Measurements from ENCODE around the gene ABCC1.

ABCC1 gene

DNA sequence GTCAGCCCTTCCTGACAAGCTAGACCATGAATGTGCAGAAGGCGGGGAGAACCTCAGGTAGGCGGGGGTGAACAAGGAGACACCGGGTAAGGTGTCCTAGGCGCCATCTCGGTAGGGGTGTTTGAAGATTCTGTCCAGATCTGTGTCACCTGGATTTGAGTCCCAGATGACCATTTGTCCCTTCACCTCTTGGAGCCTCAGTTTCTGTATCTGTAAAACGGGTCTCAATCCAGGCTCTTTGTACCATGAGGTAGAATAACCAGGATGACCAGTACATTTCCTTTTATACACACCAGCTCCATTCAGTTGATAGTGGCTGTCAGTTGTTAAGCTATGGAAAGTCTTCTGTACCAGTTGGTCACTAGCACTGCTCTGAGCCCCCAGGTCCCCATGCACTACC lies 187.2 kb downstream of the ABCC1 start:
- H3K9me3 ChIP-seq (ENCODE audit: insufficient read depth, low read length), result no peaks in the 10 kb centered on the region

GRCh38 chr16:16137110-16137509 lies 187.7 kb downstream of the ABCC1 start:
- Histone ChIP-seq H3K27ac (ENCODE audit: low read depth, low read length) (no peak overlapping the region), H3K4me3 (ENCODE audit: insufficient read depth, low read length, poor library complexity, severe bottlenecking) (no peak overlapping the region), H3K27me3 (ENCODE audit: low read length) (no peaks in the 10 kb centered on the region), H3K9ac (ENCODE audit: low read length) (no peak overlapping the region), H4K20me1 (ENCODE audit: low read depth, low read length) (no peaks in the 10 kb centered on the region), H3K36me3 (ENCODE audit: low read length) (peaks cover 2% of the 10 kb centered on the region; the same call in 1 of the 2 replicates), H3K4me2 (ENCODE audit: low read depth, low read length, poor library complexity, severe bottlenecking) (no peak overlapping the region), H3K79me2 (ENCODE audit: insufficient read depth, low read length) (no peaks in the 10 kb centered on the region), H3K9me2 (replicated peaks; ENCODE audit: insufficient read depth, low read length) (no peaks in the 10 kb centered on the region), H3F3A (ENCODE audit: insufficient read depth) (no peaks in the 10 kb centered on the region), H3K9me3 (ENCODE audit: insufficient read depth, low read length) (no peaks in the 10 kb centered on the region), H2AFZ (ENCODE audit: low read depth, low read length, severe bottlenecking) (no peak overlapping the region)
- TF ChIP-seq EZH2phosphoT487 (conservative IDR thresholded peaks at IDR 0.05; ENCODE audit: low read length), result no peak
- TF ChIP-seq CTCF (IDR thresholded peaks at IDR 0.05; ENCODE audit: insufficient read depth, low read length, poor library complexity, severe bottlenecking), result no peak

More for the DNA sequence above, 187.2 kb downstream of the ABCC1 start:
- no peaks in the 10 kb centered on the region for H4K20me1 ChIP-seq (ENCODE audit: low read depth, low read length)
- TF ChIP-seq EZH2phosphoT487 (conservative IDR thresholded peaks at IDR 0.05; ENCODE audit: low read length) (no peak), CTCF (IDR thresholded peaks at IDR 0.05; ENCODE audit: insufficient read depth, low read length, poor library complexity, severe bottlenecking) (no peak)
- peaks cover 2% of the 10 kb centered on the region; the same call in 1 of the 2 replicates for H3K36me3 ChIP-seq (ENCODE audit: low read length)
- no peak overlapping the region for H3K4me2 ChIP-seq (ENCODE audit: low read depth, low read length, poor library complexity, severe bottlenecking)
- no peak overlapping the region for H2AFZ ChIP-seq (ENCODE audit: low read depth, low read length, severe bottlenecking)
- H3K27ac ChIP-seq (ENCODE audit: low read depth, low read length), result no peak overlapping the region
- H3K9me2 ChIP-seq (replicated peaks; ENCODE audit: insufficient read depth, low read length), result no peaks in the 10 kb centered on the region
- no peaks in the 10 kb centered on the region for H3F3A ChIP-seq (ENCODE audit: insufficient read depth)
- H3K27me3 ChIP-seq (ENCODE audit: low read length), result no peaks in the 10 kb centered on the region
- no peak overlapping the region for H3K4me3 ChIP-seq (ENCODE audit: insufficient read depth, low read length, poor library complexity, severe bottlenecking)
- H3K9ac ChIP-seq (ENCODE audit: low read length), result no peak overlapping the region
- H3K79me2 ChIP-seq (ENCODE audit: insufficient read depth, low read length), result no peaks in the 10 kb centered on the region

GRCh38 chr16:16138034-16138635 lies 188.7 kb downstream of the ABCC1 start:
- H3K4me3 ChIP-seq (ENCODE audit: insufficient read depth, low read length, poor library complexity, severe bottlenecking), result no peak overlapping the region
- no peak overlapping the region for H3K9ac ChIP-seq (ENCODE audit: low read length)
- H3K9me3 ChIP-seq (ENCODE audit: insufficient read depth, low read length), result no peaks in the 10 kb centered on the region
- peaks cover 2% of the 10 kb centered on the region; the same call in 1 of the 2 replicates for H3K36me3 ChIP-seq (ENCODE audit: low read length)
- H4K20me1 ChIP-seq (ENCODE audit: low read depth, low read length), result no peaks in the 10 kb centered on the region
- no peak overlapping the region for H3K27ac ChIP-seq (ENCODE audit: low read depth, low read length)
- H2AFZ ChIP-seq (ENCODE audit: low read depth, low read length, severe bottlenecking), result no peak overlapping the region
- H3K79me2 ChIP-seq (ENCODE audit: insufficient read depth, low read length), result no peaks in the 10 kb centered on the region
- H3K4me2 ChIP-seq (ENCODE audit: low read depth, low read length, poor library complexity, severe bottlenecking), result no peak overlapping the region
- no peaks in the 10 kb centered on the region for H3K9me2 ChIP-seq (replicated peaks; ENCODE audit: insufficient read depth, low read length)
- H3K27me3 ChIP-seq (ENCODE audit: low read length), result no peaks in the 10 kb centered on the region
- no peak for TF ChIP-seq EZH2phosphoT487 (conservative IDR thresholded peaks at IDR 0.05; ENCODE audit: low read length)
- TF ChIP-seq CTCF (IDR thresholded peaks at IDR 0.05; ENCODE audit: insufficient read depth, low read length, poor library complexity, severe bottlenecking), result no peak
- no peaks in the 10 kb centered on the region for H3F3A ChIP-seq (ENCODE audit: insufficient read depth)

All from SU-DHL-6 (cell line).